HG02840 (cell line): ENCODE data around the gene MATN3.

Experiments
- ATAC-seq: cut with Tn5 transposase; IDR thresholded peaks from one replicate; pipeline ENCODE4 v1.9.1; 2021; ENCODE audit warnings: mild to moderate bottlenecking, moderate library complexity, moderate number of reproducible peaks; ENCODE audit not compliant: unreplicated experiment, low FRiP score

Gene MATN3

DNA sequence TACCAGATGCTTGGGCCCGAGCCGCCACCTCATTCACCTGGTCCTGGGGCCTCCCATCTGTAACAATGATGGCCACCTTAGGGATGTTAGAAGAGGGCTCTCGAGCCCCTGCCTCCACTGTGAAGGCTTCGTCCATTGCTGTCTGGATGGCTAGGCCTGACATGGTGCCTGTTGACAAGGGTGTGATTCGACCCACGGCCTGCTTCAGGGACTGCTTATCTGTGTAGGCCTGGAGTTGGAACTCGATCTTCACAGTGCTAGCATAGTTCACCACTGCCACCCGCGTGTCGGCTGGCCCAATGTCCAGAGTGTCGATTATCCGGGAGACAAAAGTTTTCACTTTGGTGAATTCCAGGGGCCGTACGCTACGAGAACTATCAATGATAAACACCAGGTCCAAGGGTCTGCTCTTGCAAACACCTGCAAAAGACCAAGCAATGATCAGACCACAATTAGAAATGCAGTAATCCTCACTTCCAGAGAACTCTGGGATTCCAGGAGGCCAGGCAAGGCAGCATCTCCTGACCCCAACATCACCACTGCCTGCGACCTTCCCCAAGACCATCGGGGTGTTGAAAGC is 6.5 kb downstream of the MATN3 start:
- no peak for ATAC-seq

DNA sequence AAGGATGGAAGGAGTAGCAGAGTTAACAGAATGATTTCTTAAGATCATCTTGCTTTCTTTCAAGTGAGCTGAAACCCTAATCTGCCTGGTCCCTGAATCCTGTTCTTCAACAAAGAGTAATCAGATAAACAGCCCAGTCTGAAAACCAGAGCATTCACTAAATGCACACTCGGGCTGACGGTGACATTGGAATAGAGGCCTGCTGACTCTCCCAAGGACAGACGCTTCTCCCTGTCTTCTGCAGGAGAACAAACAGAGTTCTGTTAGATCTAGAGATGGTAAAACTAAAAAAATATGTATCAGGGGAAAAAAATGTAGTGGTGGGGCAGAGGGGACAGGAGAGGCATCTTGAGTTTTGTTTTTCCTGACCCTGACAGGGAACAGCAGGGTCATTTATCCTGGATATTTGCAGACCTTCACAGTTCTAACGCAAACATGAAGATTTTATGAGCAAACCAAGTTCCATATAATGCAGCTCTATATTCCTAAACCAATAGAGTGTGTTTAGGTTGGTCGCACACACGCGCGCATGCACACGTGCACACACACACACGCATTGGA is 7.3 kb downstream of the MATN3 start:
- ATAC-seq, result no peak

DNA sequence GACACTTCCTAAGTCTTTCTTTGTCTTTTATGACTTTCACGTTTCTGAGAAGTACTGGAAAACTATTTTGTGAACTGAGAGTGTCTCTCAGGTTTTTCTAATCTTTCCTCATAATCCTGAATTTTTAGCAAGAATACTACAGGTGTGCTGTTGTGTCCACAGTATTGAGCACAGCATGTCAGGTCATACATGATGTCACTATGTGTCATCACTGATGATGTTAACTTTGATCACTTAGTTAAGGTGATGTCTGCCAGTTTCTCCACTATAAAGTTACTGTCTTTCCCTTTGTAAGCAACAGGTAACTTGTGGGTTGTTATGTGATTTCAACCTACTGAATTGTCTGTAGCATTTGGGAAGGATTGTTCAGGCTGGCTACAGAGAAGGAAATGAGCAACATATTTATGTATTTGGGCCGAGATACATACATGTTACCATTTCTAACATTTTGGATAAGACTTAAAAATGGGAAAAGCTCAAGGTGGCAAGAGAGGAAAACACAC is 11.1 kb downstream of the MATN3 start:
- no peak for ATAC-seq

DNA sequence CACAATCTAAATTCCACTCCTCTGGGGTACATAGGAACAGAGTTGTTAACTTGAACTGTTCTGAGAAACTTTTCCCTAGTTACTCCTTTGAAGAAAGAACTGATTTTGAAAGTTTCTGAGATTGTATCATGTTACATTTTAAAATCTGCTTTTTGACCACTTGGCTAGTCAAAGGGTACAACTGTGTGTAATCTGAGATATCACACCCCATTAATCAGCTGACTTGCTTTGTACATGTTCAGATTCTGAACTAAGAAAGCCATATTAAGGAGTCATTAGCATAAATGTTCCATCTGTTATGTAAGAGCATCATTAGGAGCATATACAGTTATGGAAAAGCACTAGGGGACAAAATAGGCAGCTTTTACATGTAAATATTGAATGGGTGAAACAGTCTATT is 18.7 kb downstream of the MATN3 start:
- no peak for ATAC-seq

DNA sequence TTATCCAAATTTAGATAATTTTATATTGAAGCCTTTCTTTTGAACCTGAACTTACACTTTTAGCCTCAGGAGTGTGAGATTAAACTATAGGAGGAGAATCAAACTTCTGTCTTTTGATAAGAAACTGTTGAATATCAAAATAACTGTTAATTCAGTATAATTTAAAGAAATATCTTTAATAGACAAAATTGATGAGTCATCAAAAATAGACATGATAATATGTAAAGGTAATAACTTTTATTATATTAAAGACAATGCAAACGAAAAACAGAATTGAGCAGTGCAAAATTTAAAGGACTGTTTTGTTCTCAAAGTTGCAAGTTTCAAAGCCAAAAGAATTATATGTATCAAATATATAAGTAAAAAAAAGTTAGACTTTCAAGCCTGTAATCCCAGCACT is 20.6 kb downstream of the MATN3 start:
- ATAC-seq, result no peak

DNA sequence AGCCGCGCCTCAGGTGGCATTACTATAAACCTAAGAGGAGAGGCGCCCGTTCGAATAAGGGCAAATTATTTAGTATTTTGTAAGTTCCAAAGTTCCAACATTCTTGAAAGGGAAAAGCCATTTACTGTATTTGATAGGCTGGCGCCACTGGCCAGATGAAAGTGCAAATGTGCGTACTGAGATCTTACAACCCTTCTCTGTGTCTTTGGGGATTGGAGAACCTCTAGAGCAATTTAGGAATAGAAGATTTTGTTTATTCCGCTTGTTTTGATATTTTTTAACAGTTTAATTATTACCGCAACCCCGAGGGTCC is 22.1 kb downstream of the MATN3 start:
- no peak for ATAC-seq

DNA sequence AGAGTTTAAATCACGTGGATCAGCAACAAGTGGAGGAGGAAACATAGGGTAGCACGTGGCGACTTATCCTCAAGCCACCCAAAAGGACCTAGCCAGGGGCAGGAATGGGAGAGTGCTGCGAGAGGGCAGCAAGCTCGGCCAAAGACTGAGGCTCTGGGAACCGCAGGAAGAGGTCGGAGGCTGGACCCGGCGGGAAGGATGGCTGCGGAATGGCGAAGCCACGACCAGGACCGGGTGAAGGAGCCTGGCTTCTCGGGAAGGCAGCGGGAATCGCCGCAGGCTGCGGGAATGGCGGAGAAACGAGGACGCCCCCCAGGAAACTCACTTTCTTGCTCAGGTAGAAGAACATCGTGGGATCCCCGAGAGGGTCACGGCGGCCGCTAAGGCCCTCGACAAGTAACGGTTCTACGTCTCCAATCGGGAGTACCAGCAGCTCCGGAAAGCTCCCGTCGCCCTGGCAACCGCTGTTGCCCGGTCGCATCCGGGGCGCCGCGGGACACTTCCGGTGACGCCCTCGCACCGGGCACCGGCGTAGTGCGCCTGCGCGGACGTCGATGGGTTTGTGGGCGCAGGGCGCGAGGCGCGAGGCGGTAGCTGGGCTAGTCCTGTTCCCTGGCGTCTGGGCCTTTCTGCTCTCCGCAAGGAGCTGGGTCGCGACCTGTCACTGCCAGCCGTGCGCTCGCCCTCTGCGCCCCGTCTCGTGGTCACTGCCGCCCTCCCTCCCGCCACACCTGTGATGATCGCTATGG is 22.6 kb downstream of the MATN3 start, which contains the start of gene WDR35:
Gene WDR35 (minus strand): TSS at position 439 of the 749 bp plus-strand sequence. CDS start 90 bp downstream, at position 349.
- peak; percentile 89 for ATAC-seq

DNA sequence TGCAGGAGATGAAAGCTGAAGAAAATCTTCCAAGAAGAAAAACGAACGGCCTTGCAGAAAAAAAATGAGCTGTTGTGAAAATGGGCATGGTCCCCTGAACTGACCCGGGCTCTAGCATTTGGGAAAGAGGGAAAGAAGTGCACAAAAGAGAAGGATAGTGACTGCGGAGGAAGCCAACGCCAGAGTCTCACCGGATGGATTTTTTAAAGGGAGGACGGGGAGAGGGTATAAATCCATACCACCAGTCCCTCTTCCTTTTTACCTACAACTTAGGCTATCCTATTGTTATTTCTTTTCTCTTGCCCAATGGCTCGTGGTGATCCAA is 23.2 kb downstream of the MATN3 start:
- ATAC-seq, result no peak

DNA sequence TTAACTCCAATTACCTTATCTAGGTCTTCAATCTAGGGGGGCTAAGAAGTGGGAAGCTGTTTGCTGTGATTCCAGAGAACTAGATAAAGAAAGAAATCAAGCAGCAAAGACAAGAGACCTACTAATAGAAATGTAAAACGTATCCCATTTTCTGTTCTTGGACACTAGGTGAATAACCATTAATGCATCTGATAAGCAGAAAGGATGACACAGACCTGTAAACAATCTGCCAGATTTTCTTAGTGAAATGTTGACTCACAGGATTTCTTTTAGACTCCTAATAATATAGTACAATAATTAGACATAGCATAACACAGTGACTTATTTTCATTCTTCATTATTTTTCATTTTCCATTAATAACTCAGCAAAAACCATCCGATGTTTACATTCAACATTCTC is 23.9 kb downstream of the MATN3 start:
- ATAC-seq, result no peak

DNA sequence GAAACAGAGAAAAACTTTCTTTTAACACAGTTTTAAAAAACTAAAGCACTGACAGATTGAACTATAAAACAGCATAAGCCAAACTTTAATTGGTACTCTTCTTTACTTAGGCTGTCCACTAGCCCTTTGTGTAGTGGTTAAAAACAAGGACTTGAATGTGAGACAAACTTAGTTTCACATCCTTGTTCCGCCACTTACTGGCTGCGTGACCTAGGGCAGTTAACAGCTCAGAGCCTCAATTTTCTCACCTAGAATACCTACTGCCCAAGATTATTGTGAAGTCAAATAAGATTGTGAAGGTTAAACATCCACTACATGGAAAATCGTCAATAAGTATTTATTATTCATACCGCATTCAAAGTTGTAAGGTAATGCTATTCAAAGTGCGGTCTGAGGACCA is 24.5 kb downstream of the MATN3 start:
- ATAC-seq, result peak; percentile 58

DNA sequence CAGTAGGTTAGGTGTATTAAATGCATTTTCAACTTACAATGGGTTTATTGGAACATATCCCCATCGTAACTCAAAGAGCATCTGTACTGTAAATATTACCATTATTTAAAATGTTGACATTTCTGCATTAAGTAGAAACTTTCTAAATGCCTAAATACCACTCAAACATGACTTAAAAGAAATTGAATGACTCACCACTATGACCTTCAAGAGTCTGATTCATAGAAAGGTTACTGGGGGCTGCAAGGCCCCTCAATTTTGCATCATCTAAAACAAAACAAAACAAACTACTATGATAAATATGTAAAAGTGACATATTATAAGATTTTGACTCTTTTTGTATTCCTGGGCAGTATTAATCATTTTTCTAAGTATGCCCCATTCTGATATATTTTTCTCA is 30.2 kb downstream of the MATN3 start:
- ATAC-seq, result no peak

DNA sequence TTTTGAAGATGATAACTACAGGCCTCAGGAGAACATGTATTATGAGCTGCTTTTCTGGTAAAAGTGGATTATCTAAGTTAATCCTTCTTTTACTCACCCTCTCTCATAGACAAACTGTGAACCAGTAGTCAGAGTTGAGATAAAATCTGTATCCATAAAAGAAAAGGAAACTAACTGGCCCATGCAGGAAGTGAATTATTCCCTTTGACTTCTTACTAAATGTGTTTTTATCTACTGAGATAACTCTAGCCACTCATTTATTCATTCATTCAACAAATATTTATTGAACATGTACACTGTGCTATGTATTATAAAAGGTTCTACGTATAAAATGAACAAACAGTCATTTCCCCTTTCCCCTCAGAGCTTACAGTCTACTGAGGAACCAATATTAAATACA is 32.5 kb downstream of the MATN3 start:
- no peak for ATAC-seq

DNA sequence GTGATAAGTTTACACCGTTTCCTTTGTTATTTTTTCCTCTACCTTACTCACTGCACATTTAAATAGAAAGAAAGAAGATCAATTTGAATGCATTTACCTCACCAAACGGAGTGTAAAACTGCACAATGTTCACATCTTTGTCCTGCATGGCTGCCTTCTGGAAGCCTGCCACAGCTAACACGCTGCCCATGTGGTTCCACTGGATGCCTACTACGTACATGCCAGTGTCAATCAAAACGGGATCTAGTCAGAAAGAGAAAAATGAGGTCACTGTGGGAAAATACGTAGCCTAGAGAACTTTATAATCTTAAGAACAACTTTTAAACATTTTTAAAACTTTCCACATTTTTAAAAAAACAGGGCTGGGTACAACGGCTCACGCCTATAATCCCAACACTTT is 39.0 kb downstream of the MATN3 start:
- no peak for ATAC-seq

DNA sequence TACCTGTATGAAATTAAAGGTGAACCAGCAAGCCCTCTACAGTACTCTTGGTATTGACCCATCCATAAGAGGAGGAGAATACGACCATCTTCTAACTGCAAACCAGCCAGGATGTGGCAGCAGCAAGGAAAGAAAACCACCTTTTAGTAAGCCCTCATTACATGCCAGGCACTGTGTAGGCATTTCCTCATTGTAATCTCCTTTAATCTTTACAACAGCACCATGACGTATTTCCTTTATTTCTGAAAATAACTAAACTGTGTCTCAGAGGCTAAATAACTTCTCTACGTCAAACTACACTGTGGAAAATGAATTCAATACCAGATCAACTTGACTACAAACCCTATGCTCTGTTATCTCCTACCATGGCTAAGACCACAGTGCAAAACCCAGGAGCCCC is 40.8 kb downstream of the MATN3 start:
- no peak for ATAC-seq

DNA sequence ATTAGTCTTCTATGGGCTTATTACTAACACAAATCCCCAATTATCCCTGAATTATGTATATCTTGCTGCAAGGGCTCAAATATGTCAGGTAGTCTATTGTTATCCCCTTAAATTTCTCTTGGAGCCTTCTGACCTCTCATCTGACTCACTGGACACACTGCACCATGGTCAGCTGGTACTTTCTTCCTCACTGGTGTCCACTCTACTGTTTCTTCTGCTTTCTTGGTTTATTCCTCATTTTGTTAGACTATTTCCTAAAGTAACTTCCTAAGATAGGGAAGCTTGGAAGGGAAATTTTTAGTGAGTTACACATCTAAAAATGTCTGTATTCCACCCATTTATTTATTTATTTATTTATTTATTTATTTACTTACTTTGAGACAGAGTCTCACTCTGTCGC is 49.1 kb downstream of the MATN3 start:
- no peak for ATAC-seq

DNA sequence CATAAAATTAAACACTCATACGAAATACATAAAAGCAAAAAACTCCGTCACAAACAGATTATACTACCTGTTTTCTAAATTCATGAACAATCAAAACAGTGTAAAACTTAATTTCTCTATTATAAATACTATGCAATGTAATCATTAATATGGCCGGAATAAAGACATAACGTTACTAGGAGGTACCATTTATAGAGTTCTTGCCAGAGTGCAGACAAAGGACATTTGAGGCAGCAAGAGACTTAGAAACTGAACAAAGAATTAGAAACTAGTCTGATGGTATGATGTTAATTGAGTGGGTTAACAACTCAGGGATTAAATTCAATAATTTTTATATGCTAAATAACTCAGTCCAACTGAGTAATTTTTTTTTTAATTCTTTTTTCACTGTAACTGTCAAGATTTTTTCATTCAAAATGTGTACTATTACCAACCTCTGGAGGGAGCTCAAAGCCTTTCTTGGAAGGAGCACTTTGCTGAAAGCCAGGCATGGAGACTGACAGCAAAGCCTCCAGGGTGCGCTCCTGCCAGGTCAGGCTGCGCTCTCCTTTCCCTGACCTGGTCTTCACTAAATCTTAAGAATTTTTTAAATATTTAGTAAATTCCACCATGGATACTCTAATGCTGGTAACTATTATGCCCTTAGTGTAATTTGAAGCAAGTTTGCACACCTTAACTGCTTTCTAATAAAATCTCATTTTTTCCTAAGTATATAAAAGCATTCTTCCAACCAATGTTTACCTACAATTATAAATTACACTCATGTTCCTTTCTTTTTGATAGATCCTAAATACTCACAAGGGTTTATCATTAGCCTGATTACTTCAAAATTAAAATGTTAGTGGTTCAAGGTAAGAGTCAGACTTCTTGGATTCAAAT is 56.7 kb downstream of the MATN3 start:
- ATAC-seq, result peak; percentile 71

DNA sequence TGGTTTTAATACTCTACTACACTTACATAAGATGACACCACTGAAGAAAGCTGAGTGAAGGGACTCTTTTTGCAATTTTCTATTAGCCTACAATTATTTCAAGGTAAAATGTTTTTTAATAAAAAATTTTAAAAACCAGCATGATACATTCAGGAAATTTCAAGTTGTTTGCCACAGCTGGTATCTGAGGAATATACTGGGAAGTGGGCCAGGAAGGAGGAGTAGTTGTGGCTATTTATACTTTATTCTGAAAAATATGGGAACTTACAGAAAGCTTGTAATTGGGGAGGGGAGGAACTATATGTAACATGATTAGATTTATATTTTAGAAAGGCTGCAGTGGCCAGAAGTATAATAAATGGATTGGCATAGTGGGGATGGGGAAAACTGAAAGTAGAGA is 63.4 kb downstream of the MATN3 start:
- ATAC-seq, result no peak

DNA sequence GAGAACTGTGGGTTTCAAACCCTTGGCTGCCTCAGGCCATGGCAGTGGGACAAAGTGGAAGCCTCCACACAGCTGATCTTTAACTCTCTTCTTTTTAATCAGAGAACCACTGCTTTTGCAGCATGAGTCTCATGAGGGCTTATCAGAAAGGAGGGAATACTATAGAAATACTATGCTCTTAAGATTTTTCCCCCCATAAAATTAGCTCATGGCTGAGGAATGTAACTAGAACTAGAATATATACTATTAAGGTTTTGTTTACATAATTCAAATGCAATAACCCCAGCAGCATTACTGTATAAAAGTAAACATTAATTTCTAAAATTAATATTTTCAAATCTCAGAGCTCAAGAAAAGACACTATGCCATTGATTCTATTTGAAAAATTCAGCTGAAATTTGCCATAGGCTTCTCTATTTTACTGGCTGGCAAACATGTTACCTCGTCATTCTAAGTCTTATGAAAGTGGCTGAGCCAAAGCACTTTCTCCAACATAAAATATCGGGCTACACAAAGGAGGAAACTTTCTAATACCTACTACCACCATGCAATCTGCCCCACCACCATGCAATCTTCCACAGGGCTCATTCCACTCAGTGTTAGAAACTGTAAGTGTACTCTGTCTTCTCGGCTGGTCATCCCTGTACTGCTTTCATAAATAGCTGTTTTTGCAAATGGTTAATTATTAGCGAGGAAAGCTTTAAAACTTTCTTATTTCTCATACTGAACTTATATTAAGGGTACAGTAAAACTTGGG is 65.1 kb downstream of the MATN3 start:
- no peak for ATAC-seq

DNA sequence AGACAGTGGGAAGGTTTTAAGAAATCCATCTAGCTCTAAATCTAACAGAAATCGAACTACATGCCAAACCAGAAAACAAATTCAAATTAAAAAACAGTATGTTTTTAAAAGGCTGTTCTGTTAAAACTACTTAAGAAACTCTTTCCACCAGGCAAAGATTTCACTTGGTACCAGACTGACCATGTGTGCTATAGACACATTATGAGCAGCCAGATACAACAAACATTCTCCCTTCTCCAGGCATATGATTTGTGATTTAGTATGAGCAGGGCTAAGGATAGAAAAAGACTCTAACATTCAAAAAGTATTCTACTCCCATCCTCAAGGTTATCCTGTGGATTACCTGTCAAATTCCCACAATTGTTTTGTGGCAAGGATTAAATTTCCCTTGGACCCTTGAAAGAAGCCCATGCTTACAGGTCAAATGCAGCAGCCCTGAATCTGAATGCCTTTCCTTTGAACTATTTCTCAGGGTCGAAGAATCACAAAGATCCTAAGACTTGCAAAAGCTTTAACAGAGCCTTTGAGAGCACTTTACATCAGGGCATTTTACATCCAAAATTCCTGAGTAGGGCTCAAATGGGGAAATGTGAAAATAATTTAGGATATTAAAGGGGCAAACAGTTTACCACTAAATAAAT is 68.1 kb downstream of the MATN3 start:
- ATAC-seq, result no peak

DNA sequence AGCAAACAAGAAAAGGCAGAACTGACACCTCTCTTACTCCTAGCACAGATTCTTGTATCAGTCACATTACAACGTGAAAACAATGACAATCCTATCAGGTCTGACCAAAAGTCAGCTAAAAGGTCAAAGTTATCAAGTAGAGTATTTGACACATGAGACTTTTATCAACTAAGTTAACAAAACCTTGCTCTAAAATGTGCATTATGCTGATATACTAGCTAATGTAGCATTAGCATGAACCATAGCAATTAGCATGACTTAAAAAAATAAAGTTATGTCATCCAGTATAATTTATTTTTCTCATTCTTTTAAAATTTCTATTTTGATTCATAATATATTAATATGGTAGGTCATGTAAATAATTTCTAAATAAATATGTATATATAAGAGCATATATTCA is 69.3 kb downstream of the MATN3 start:
- no peak for ATAC-seq
